ENCODE results near the gene PAIP2B.

DNA sequence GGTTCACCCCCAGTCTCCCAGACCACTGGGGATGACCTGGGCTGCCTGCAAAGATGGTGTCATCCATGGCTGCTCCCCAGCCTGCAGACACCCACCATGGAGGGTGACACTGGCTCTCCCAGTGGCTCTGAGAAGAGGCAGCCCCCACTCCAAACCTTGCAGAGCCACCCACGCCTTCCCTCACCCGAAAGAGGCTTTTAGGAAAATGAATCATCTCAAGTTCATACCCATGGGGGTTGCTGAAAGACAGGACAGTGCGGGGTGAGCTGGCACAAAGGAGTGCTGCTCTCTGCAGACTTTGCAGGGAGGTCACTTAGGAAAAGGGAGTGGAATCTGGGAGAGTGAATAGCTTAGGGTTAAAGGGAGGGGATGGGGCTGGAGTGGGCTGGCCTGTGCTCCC, 60.1 kb downstream of the PAIP2B start:
- TF ChIP-seq ZNF816 (CRISPR knock-in tag; IDR thresholded peaks at IDR 0.05; ENCODE audit: borderline replicate concordance) (no peak), SOX6 (IDR thresholded peaks at IDR 0.05) (no peak), SOX6 (CRISPR knock-in tag; IDR thresholded peaks at IDR 0.05) (no peak), ZNF550 (CRISPR knock-in tag; IDR thresholded peaks at IDR 0.05; ENCODE audit: borderline replicate concordance) (no peak), NR2C2 (CRISPR knock-in tag; IDR thresholded peaks at IDR 0.05; ENCODE audit: borderline replicate concordance) (no peak), SP1 (IDR thresholded peaks at IDR 0.05) (no peak), SP1 (CRISPR knock-in tag; IDR thresholded peaks at IDR 0.05) (no peak), GMEB1 (CRISPR knock-in tag; IDR thresholded peaks at IDR 0.05; ENCODE audit: borderline replicate concordance) (no peak), MAX (IDR thresholded peaks at IDR 0.05) (no peak), XRCC5 (optimal IDR thresholded peaks at IDR 0.05; ENCODE audit: low read length) (no peak)
- TF ChIP-seq, protein P1, sequence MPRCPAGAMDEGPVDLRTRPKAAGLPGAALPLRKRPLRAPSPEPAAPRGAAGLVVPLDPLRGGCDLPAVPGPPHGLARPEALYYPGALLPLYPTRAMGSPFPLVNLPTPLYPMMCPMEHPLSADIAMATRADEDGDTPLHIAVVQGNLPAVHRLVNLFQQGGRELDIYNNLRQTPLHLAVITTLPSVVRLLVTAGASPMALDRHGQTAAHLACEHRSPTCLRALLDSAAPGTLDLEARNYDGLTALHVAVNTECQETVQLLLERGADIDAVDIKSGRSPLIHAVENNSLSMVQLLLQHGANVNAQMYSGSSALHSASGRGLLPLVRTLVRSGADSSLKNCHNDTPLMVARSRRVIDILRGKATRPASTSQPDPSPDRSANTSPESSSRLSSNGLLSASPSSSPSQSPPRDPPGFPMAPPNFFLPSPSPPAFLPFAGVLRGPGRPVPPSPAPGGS (CRISPR knock-in tag; IDR thresholded peaks at IDR 0.05), result no peak
